ENCODE data around the gene COL6A6.
"Not testable (repeated sequence)": the region's sequence is repeated elsewhere in the genome, so short reads cannot be mapped to it uniquely, and the experiment has no call there.

The COL6A6 gene

GRCh38 chr3:130533247-130533646 lies 16.3 kb downstream of the COL6A6 start:
- DNase-seq = no peak

GRCh38 chr3:130537673-130538304 lies 20.8 kb downstream of the COL6A6 start:
- no peak for DNase-seq

GRCh38 chr3:130539005-130539404 lies 22.0 kb downstream of the COL6A6 start:
- no peak for DNase-seq

DNA sequence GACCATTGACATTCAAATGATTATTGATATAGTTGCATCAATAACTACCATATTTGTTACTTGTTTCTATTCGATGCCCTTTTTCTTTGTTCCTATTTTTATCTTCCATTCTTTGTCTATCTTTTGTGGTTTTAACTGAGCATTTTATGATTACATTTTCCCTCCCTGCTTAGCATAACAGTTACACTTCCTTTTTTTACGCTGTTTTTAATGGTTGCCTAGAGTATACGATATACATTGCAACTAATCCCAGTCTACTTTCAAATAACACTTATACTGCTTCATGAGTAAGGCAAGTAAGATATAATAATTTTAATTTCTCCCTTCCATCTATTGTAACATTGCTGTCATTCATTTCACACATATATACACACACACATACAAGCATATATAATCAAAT lies 26.3 kb downstream of the COL6A6 start:
- DNase-seq = no peak

DNA sequence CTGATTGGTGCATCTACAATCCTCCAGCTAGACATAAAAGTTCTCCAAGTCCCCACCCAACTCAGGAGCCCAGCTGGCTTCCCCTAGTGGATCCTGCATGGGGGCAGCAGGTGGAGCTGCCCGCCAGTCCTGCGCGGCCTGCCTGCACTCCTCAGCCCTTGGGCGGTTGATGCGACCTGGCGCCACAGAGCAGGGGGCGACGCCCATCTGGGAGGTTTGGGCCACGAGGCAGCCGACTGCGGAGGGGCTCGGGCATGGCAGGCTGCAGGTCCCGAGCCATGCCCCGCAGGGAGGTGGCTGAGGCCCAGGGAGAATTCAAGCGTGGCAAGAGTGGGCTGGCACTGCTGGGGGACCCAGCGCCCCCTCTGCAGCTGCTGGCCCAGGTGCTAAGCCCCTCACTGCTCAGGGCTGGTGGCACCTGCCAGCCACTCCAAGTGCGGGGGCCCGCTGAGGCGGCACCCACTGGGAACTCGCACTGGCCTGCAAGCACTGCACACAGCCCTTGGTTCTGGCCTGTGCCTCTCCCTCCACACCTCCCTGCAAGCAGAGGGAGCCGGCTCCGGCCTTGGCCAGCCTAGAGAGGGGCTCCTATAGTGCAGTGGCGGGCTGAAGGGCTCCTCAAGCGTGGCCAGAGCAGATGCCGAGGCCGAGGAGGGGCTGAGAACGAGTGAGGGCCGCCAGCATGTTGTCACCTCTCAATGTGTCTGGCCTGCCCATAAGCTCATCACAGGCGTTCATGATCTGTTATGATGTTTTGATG lies 30.1 kb downstream of the COL6A6 start:
- DNase-seq = no peak

DNA sequence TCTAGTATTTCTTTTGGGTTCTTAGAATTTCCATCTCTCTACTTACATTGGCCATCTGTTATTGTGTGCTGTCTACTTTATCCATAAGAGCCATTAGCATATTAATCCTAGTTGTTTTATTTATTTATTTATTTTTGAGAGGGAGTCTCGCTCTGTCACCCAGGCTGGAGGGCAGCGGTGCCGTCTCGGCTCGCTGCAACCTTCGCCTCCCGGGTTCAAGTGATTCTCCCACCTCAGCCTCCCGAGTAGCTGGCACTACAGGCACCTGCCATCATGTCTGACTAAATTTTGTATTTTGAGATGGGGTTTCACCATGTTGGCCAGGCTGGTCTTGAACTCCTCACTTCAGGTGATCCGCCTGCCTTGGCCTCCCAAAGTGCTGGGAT lies 30.7 kb downstream of the COL6A6 start:
- DNase-seq = not testable (repeated sequence)

GRCh38 chr3:130548356-130548755 lies 31.4 kb downstream of the COL6A6 start:
- DNase-seq = no peak

- no peak for DNase-seq
These were observed 40.5 kb downstream of the COL6A6 start for GRCh38 chr3:130557336-130558035.

DNA sequence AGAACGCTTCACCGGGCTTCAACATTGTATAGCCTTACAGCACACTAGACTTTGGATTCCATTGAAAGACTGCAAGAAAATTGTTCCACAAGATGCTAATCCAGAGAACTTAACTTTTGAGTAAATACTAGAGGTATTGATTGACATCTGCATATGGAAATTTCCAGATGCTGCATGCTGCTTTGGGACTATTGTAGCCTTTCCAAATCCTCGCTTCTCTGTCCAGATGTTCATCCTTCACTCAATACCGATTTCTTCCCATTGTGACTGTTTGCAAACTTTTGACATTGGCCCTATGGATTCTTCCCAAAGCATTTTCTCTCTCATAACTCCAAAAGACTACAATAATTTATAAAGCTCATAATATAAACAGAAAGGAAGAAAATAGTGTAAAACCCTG lies 41.4 kb downstream of the COL6A6 start:
- DNase-seq = no peak

- DNase-seq = no peak
These were observed 48.2 kb downstream of the COL6A6 start for GRCh38 chr3:130565224-130565623.
